Activated naive CD4-positive, alpha-beta T cell treated with anti-CD3 and anti-CD28 coated beads, Interleukin-2, amount 10 ng/mL, durations not matched to agents 5 hours and 36 hours (primary cell): ENCODE measurements around the gene BCL2. TPM values are rescaled to one million over a fixed set of nuclear protein-coding genes. Genes with fewer than 3 reads are reported as not detected.

Source experiments
- total RNA-seq, 2 experiments: library from RNA; stranded (reverse); gene quantifications; one replicate each; pipeline ENCODE4 v1.2.3, GENCODE V29; 2021

The BCL2 gene
- total RNA-seq, result 100 to 1,000 TPM; 145 to 156 TPM

DNA sequence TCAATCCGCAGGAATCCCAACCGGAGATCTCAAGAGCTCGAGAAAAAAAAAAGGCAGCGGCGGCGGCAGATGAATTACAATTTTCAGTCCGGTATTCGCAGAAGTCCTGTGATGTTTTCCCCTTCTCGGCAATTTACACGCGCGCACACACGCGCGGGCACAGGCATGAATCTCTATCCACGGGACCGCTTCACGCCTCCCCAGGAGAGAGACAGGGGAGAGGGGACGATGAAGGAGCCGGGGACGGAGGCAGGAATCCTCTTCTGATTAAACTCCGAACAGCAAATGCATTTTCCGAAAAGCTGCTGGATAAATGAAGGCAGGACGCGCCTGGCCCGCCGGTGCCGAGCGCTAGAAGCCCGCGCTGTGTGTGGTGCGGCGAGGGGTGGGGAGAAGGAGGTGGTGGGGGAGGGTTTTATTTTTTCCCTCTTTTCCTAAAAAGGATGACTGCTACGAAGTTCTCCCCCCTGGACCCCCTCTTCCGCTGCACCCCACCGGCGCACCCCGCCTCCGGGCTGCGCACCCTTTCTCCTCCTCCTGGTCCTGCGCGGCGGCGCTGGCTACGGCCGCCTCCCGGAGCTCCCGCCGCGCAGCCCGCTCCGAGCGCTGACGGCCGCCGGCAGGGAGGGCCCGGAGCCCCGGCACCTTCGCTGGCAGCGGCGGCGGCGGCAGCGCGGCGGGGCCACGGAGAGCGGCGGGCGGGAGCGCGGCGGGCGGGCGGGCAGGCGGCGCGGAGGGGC is at the start of gene BCL2:
TSS of gene BCL2 (minus strand) at position 387 of the 740 bp plus-strand sequence.

GRCh38 chr18:63367053-63367953 is 47.7 kb upstream of the BCL2 start, which contains the start of gene KDSR:
Gene KDSR (minus strand): TSS chr18:63367206. CDS start chr18:63367118, 88 bp downstream.

Other genes starting within 250 kb of the BCL2 start
- gene KDSR, start 47.4 kb upstream of the BCL2 start, total RNA-seq, result 10 to 100 TPM; 58.7 to 59.6 TPM
- gene VPS4B, start 102.7 kb upstream of the BCL2 start, total RNA-seq, result 10 to 100 TPM; 66.3 to 77.4 TPM
- not detected for gene SERPINB5, start 157.2 kb upstream of the BCL2 start, total RNA-seq
- gene SERPINB12, start 222.6 kb upstream of the BCL2 start, total RNA-seq, result not detected